GM12873 (cell line): ENCODE measurements around the gene CHRNA3.

Experiments
- TF ChIP-seq, protein P1 (sequence below): IDR thresholded peaks from 2 replicates; pipeline ENCODE4 v1.5.1; 2012; ENCODE audit warnings: low read depth, mild to moderate bottlenecking, moderate library complexity, low read length, control low read depth; ENCODE audit not compliant: insufficient read depth; ENCODE audit errors: missing control alignments

CHRNA3 gene

GRCh38 chr15:78598348-78598747 is 22.4 kb downstream of the CHRNA3 start:
- TF ChIP-seq, protein P1, sequence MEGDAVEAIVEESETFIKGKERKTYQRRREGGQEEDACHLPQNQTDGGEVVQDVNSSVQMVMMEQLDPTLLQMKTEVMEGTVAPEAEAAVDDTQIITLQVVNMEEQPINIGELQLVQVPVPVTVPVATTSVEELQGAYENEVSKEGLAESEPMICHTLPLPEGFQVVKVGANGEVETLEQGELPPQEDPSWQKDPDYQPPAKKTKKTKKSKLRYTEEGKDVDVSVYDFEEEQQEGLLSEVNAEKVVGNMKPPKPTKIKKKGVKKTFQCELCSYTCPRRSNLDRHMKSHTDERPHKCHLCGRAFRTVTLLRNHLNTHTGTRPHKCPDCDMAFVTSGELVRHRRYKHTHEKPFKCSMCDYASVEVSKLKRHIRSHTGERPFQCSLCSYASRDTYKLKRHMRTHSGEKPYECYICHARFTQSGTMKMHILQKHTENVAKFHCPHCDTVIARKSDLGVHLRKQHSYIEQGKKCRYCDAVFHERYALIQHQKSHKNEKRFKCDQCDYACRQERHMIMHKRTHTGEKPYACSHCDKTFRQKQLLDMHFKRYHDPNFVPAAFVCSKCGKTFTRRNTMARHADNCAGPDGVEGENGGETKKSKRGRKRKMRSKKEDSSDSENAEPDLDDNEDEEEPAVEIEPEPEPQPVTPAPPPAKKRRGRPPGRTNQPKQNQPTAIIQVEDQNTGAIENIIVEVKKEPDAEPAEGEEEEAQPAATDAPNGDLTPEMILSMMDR = no peak

GRCh38 chr15:78597583-78597982 is 23.2 kb downstream of the CHRNA3 start:
- TF ChIP-seq, protein P1 = no peak

GRCh38 chr15:78574944-78575343 is 45.9 kb downstream of the CHRNA3 start:
- TF ChIP-seq, protein P1 = no peak

- TF ChIP-seq, protein P1 = no peak
Observed at GRCh38 chr15:78573416-78573815, 47.4 kb downstream of the CHRNA3 start.

- TF ChIP-seq, protein P1 = no peak
Observed at GRCh38 chr15:78571382-78571781, 49.4 kb downstream of the CHRNA3 start.

GRCh38 chr15:78570710-78571109 is 50.1 kb downstream of the CHRNA3 start:
- TF ChIP-seq, protein P1 = no peak

- TF ChIP-seq, protein P1 = no peak
Observed at GRCh38 chr15:78567531-78567930, 53.3 kb downstream of the CHRNA3 start.
